Measurements from ENCODE around the gene KCNK18. TPM values are rescaled to one million over a fixed set of nuclear protein-coding genes. Genes with fewer than 3 reads are reported as not detected.

The KCNK18 gene
- total RNA-seq, 2 donors from 2014 or later: not detected

- Mint-ChIP-seq H3K27ac (no peak overlapping the region), H3K4me3 (no peak overlapping the region), H3K36me3 (ENCODE audit: low read depth) (no peaks in the 10 kb centered on the region), H3K27me3 (ENCODE audit: insufficient read depth) (peaks cover 32% of the 10 kb centered on the region), H3K9me3 (no peaks in the 10 kb centered on the region), H3K4me1 (peaks cover 9% of the 10 kb centered on the region)
- H3K4me1 ChIP-seq (ENCODE audit: control insufficient read depth, insufficient read depth, low read length): no peaks in the 10 kb centered on the region
- H3K36me3 ChIP-seq (ENCODE audit: control insufficient read depth, insufficient read depth, low read length): no peaks in the 10 kb centered on the region
- H3K27me3 ChIP-seq (ENCODE audit: control insufficient read depth, insufficient read depth, low read length, poor library complexity, severe bottlenecking): peaks cover 11% of the 10 kb centered on the region
- DNase-seq: no peak
- no peak overlapping the region for H3K4me3 ChIP-seq (ENCODE audit: low read length)
- WGBS, 2 experiments (ENCODE audit: insufficient coverage in 1 of 2, insufficient read length in 1 of 2): 79 to 97% methylated on average over 3 to 4 of the region's 5 CpGs
- H3K9ac ChIP-seq (ENCODE audit: extremely low read depth, low read length, poor library complexity, severe bottlenecking): no peak overlapping the region
- H3K27ac ChIP-seq (ENCODE audit: low read depth, low read length): no peak overlapping the region
- no peaks in the 10 kb centered on the region for H3K9me3 ChIP-seq (ENCODE audit: control insufficient read depth, low read length)
- no peak for TF ChIP-seq CTCF (conservative IDR thresholded peaks at IDR 0.05)
Observed at GRCh38 chr10:117222552-117222951, 25.3 kb downstream of the KCNK18 start.

GRCh38 chr10:117222976-117223692 lies 25.8 kb downstream of the KCNK18 start:
- Mint-ChIP-seq H3K9me3 (no peaks in the 10 kb centered on the region), H3K4me3 (no peak overlapping the region), H3K4me1 (peaks cover 9% of the 10 kb centered on the region), H3K36me3 (ENCODE audit: low read depth) (no peaks in the 10 kb centered on the region), H3K27me3 (ENCODE audit: insufficient read depth) (peaks cover 32% of the 10 kb centered on the region), H3K27ac (no peak overlapping the region)
- Histone ChIP-seq H3K36me3 (ENCODE audit: control insufficient read depth, insufficient read depth, low read length) (no peaks in the 10 kb centered on the region), H3K4me1 (ENCODE audit: control insufficient read depth, insufficient read depth, low read length) (no peaks in the 10 kb centered on the region), H3K9me3 (ENCODE audit: control insufficient read depth, low read length) (no peaks in the 10 kb centered on the region), H3K27me3 (ENCODE audit: control insufficient read depth, insufficient read depth, low read length, poor library complexity, severe bottlenecking) (peaks cover 10% of the 10 kb centered on the region), H3K27ac (ENCODE audit: low read depth, low read length) (no peak overlapping the region), H3K4me3 (ENCODE audit: low read length) (no peak overlapping the region), H3K9ac (ENCODE audit: extremely low read depth, low read length, poor library complexity, severe bottlenecking) (no peak overlapping the region)
- 48 to 90% methylated on average over 2 to 4 of the region's 4 CpGs for WGBS, 2 experiments (ENCODE audit: insufficient coverage in 1 of 2, insufficient read length in 1 of 2)
- no peak for TF ChIP-seq CTCF (conservative IDR thresholded peaks at IDR 0.05)
- DNase-seq: no peak

- no peak for TF ChIP-seq CTCF (conservative IDR thresholded peaks at IDR 0.05)
- Mint-ChIP-seq H3K9me3 (no peaks in the 10 kb centered on the region), H3K27ac (no peak overlapping the region), H3K4me1 (peaks cover 9% of the 10 kb centered on the region), H3K36me3 (ENCODE audit: low read depth) (no peaks in the 10 kb centered on the region), H3K4me3 (no peak overlapping the region), H3K27me3 (ENCODE audit: insufficient read depth) (peaks cover 30% of the 10 kb centered on the region)
- 90 to 96% methylated on average over 7 of the region's 7 CpGs for WGBS, 2 experiments (ENCODE audit: insufficient coverage in 1 of 2, insufficient read length in 1 of 2)
- H3K4me3 ChIP-seq (ENCODE audit: low read length): no peak overlapping the region
- H3K27me3 ChIP-seq (ENCODE audit: control insufficient read depth, insufficient read depth, low read length, poor library complexity, severe bottlenecking): peaks cover 12% of the 10 kb centered on the region
- no peak overlapping the region for H3K27ac ChIP-seq (ENCODE audit: low read depth, low read length)
- DNase-seq: no peak
- no peaks in the 10 kb centered on the region for H3K36me3 ChIP-seq (ENCODE audit: control insufficient read depth, insufficient read depth, low read length)
- no peaks in the 10 kb centered on the region for H3K4me1 ChIP-seq (ENCODE audit: control insufficient read depth, insufficient read depth, low read length)
- no peaks in the 10 kb centered on the region for H3K9me3 ChIP-seq (ENCODE audit: control insufficient read depth, low read length)
- H3K9ac ChIP-seq (ENCODE audit: extremely low read depth, low read length, poor library complexity, severe bottlenecking): no peak overlapping the region
Observed at GRCh38 chr10:117223693-117224430, 26.6 kb downstream of the KCNK18 start.
